ENCODE measurements around the gene DDIT3. TPM values are rescaled to one million over a fixed set of nuclear protein-coding genes. Genes with fewer than 3 reads are reported as not detected.

The DDIT3 gene
- total and polyA plus RNA-seq, 2 of the 13 experiments (the other 11 are each of a cell fraction or from before 2014, with no cell fraction given), result 27.5 to 48.7 TPM

DNA sequence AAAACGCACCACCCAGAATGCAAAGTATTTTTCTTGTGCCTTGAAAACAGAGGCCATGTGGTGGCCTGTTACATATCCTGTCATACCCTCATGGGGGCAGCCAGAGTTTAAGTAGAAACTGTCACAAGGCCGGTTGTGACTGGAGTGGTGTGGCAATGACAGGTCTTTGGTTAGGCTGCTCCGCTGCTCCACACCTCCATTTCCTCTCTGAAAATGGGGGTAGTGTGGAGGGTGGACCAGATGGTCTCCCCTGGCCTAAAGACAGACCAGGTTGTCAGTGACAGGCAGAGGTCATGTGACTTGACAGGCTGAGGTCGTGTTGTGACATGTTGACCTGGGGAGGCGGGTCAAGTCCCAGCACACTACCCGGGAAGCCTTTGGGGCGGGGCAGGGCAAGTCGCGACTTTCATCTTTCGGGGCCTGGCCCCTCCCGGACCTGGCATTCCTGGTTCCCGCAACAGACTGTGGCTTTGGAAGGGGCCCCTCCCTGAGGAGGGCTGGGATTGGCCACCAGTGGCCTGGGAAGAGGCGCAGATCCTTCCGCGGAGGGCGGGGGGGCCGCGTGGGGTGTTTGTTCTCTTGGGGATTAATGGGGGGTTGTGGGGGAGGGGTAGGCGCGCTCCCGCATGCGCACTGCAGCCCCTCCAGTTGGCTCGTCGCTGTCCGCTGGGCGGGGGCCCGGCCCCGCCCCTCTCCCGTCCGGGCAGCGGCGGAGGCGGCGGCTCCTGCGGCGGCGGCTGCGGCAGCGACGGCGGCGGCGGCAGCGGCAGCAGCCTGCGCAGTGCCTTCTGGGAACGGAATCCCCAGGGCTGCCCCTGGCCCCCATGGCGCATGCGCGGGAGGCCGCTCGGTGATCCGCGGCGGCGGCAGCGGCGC lies 1.9 kb upstream of the DDIT3 start, which contains the start of gene MBD6 (continued):
- TF ChIP-seq ZFP82 (CRISPR knock-in tag; IDR thresholded peaks at IDR 0.05; ENCODE audit: borderline replicate concordance) (no peak), ZNF20 (CRISPR knock-in tag; IDR thresholded peaks at IDR 0.05) (no peak), ZNF354B (CRISPR knock-in tag; IDR thresholded peaks at IDR 0.05) (no peak), EP300 (IDR thresholded peaks at IDR 0.05; ENCODE audit: low read depth in 2 of 2, low read length in 2 of 2) (peak in 1 of 2 experiments; percentile 70; a peak in 1 of 4 replicates), EP300 (CRISPR knock-in tag; IDR thresholded peaks at IDR 0.05; ENCODE audit: borderline replicate concordance) (peak; percentile 33; the same call in 1 of the 2 replicates), ZGPAT (CRISPR knock-in tag; IDR thresholded peaks at IDR 0.05) (peak; percentile 92), TCF12 (IDR thresholded peaks at IDR 0.05) (no peak), TCF12 (CRISPR knock-in tag; IDR thresholded peaks at IDR 0.05) (peak; percentile 42; the same call in 1 of the 2 replicates), ZNF530 (CRISPR knock-in tag; IDR thresholded peaks at IDR 0.05; ENCODE audit: low read depth) (no peak), NCOA1 (CRISPR knock-in tag; IDR thresholded peaks at IDR 0.05) (peak; percentile 28; the same call in 1 of the 2 replicates), HNF1B (CRISPR knock-in tag; IDR thresholded peaks at IDR 0.05) (peak; percentile 77), PCBP2 (optimal IDR thresholded peaks at IDR 0.05; ENCODE audit: low read depth, low read length, poor library complexity, severe bottlenecking) (no peak), ZNF737 (CRISPR knock-in tag; IDR thresholded peaks at IDR 0.05; ENCODE audit: borderline replicate concordance) (0 out of 2 replicates have a peak, but pooled peaks have one; percentile 36), ZMYM3 (CRISPR knock-in tag; IDR thresholded peaks at IDR 0.05) (no peak), ELF1 (CRISPR knock-in tag; IDR thresholded peaks at IDR 0.05) (0 out of 2 replicates have a peak, but pooled peaks have one; percentile 16), ZSCAN29 (CRISPR knock-in tag; conservative IDR thresholded peaks at IDR 0.05) (peak; percentile 83; the same call in 1 of the 2 replicates), ZNF605 (CRISPR knock-in tag; IDR thresholded peaks at IDR 0.05) (peak; percentile 25; the same call in 1 of the 2 replicates), POGZ (CRISPR knock-in tag; IDR thresholded peaks at IDR 0.05) (peak; percentile 34; the same call in 1 of the 2 replicates), MIXL1 (CRISPR knock-in tag; IDR thresholded peaks at IDR 0.05) (no peak), RAD21 (CRISPR knock-in tag; IDR thresholded peaks at IDR 0.05) (0 out of 2 replicates have a peak, but pooled peaks have one; percentile 17), ARNT2 (CRISPR knock-in tag; IDR thresholded peaks at IDR 0.05; ENCODE audit: low read depth) (peak; percentile 62; the same call in 1 of the 2 replicates), GATAD2A (CRISPR knock-in tag; IDR thresholded peaks at IDR 0.05) (peak; percentile 65; the same call in 1 of the 2 replicates)
- TF ChIP-seq, protein P1, sequence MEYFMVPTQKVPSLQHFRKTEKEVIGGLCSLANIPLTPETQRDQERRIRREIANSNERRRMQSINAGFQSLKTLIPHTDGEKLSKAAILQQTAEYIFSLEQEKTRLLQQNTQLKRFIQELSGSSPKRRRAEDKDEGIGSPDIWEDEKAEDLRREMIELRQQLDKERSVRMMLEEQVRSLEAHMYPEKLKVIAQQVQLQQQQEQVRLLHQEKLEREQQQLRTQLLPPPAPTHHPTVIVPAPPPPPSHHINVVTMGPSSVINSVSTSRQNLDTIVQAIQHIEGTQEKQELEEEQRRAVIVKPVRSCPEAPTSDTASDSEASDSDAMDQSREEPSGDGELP (IDR thresholded peaks at IDR 0.05; ENCODE audit: borderline replicate concordance, low read depth), result peak; percentile 78; the same call in 1 of the 2 replicates
- TF ChIP-seq, protein P2, sequence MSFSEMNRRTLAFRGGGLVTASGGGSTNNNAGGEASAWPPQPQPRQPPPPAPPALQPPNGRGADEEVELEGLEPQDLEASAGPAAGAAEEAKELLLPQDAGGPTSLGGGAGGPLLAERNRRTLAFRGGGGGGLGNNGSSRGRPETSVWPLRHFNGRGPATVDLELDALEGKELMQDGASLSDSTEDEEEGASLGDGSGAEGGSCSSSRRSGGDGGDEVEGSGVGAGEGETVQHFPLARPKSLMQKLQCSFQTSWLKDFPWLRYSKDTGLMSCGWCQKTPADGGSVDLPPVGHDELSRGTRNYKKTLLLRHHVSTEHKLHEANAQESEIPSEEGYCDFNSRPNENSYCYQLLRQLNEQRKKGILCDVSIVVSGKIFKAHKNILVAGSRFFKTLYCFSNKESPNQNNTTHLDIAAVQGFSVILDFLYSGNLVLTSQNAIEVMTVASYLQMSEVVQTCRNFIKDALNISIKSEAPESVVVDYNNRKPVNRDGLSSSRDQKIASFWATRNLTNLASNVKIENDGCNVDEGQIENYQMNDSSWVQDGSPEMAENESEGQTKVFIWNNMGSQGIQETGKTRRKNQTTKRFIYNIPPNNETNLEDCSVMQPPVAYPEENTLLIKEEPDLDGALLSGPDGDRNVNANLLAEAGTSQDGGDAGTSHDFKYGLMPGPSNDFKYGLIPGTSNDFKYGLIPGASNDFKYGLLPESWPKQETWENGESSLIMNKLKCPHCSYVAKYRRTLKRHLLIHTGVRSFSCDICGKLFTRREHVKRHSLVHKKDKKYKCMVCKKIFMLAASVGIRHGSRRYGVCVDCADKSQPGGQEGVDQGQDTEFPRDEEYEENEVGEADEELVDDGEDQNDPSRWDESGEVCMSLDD (CRISPR knock-in tag; IDR thresholded peaks at IDR 0.05; ENCODE audit: borderline replicate concordance), result peak; percentile 94

All from HepG2 (cell line).